Measurements from ENCODE around the gene PDS5B.

PDS5B gene

DNA sequence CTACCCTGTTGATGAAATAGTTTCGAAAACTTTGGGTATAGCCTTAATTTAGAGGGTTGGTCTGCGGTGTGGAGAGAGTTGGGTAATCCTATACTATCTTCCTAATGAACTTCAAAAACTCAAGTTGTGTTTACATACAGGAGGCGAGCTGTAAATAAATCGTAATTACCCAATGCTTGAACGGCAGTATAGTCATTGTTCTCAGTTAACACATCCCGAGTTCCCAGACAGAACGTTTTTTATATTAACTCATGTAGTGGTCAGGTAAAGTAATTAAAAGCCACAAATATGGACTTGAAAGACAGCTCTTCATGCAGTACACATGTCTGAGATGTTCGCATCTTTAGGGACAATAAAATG, 1.5 kb downstream of the PDS5B start:
- H3K4me3 ChIP-seq (ENCODE audit: low read depth, low read length): peak overlapping the region; percentile 94

DNA sequence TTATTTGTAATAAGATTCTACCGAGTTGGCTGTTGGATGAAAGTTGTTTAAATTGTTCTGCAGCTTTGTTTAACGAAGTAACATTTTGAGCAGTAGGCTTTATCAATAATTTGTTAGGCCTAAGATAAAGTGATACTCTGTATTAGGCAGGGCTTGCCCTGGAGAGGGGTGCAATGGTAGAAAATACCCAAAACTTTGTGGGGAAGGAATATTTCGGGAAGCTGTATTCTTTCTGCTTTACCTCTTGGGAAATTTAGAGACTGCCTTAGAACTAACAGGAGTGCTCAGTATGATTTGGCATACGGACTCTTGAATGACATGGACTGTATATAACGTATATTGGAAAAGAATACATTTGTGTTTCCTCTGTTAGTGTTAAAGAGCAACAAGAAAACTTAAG, 2.5 kb downstream of the PDS5B start:
- no peak overlapping the region for H3K4me3 ChIP-seq (ENCODE audit: low read depth, low read length)

DNA sequence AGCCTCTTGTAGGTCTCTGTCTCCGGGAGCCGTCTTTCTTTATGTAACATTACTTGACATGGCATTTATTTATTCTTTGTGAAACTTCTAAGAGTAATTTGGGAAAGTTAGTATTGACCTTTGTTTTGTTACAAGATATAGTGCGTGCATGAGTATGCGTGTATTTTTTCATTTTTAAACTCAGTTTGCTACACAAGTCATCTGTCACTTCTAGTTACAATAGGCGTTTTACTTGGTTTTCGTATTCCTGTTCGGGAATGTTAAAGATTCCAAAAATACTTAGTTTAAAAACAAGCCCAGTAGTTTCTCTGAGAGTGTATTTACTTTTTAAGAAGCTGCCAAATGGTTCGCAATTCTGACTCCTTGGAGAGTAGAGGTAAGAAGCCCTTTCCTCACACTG, 3.2 kb downstream of the PDS5B start:
- no peak overlapping the region for H3K4me3 ChIP-seq (ENCODE audit: low read depth, low read length)

- no peak overlapping the region for H3K4me3 ChIP-seq (ENCODE audit: low read depth, low read length)
These were observed 4.0 kb downstream of the PDS5B start for GRCh38 chr13:32590266-32590665.

- H3K4me3 ChIP-seq (ENCODE audit: low read depth, low read length): no peak overlapping the region
These were observed 5.8 kb downstream of the PDS5B start for GRCh38 chr13:32592082-32592481.

DNA sequence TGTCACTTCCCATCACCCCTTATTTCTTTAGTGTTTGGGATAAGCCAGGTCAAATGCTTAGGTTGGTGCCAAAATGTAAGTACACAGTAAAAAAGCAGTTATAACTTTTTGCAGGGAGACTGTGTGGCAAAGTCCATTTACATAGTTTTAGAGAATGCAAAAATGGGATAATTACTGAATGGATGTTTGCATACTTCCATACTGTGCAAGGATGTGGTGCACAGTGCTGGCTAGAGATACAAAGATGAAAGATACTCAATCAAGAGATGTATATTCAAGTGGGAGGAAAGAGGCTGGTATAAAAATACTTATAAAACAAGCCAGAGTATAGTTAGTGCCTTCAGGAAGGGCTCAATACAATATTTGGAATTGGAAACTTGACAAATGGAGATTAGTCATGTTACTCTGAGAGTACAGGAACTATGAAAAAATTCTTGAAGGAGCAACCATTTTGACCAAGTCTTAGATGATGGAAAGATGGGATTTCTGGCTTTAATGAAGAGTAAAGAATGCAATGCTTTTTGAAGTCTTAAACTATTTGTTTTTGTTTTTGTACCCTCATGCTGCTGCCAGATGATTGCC, 8.0 kb downstream of the PDS5B start:
- H3K4me3 ChIP-seq (ENCODE audit: low read depth, low read length): no peak overlapping the region

DNA sequence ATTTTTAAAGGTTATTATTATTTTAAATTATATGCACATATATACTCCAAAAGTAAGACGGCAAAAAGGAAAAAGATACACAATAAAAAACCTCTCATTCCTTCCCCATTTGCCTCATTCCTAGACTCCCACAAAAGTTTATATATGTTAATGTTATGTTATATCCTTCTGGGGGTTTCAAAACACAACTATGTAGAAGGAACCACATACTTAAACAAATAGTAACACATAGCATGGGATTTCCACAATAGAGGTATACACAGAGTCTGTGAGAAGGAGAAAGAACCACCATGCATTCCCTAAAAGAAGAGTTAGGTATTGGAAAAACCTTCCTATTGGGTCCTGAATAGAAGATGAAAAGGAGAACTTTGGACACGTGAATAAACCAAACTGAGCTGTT, 9.1 kb downstream of the PDS5B start:
- no peak overlapping the region for H3K4me3 ChIP-seq (ENCODE audit: low read depth, low read length)

DNA sequence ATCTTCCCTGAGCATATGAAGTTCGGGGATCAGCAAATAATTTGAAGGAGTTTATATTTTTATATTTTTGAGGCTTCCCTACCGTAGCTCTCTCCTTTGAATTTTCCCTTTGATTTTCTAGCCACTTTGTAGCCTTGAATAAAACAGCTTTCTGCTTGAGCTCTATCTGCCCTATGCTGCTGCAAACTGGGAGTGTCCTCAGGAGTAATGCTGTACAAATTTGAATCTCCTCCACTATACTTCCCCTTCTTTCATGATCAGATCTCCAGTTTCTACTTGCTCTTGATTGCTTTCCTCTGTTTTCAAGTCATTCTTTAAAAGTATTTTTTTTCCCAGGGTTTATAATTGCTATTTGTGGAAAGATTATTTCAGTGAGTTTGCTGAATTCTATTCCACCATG, 14.6 kb downstream of the PDS5B start:
- H3K4me3 ChIP-seq (ENCODE audit: low read depth, low read length): no peak overlapping the region

DNA sequence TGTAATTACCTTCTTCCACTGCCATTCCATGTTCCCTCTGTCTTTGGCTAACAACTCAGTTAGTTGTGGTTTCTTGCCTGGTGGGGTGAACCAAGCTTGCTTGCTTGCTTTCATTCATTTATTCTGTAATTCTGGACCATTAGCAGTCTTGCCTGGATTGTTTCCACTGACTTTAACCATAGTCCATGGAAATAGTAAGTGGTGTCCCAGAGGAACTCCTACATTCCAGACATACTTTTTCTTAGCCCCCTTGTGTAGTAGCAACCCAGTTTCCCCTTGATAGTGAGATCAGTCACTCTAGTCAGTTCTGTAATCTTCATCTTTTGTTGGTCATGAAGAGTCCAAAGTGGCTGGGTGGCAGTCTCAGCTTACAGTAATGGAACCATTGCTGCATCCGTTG, 23.2 kb downstream of the PDS5B start:
- no peak overlapping the region for H3K4me3 ChIP-seq (ENCODE audit: low read depth, low read length)

DNA sequence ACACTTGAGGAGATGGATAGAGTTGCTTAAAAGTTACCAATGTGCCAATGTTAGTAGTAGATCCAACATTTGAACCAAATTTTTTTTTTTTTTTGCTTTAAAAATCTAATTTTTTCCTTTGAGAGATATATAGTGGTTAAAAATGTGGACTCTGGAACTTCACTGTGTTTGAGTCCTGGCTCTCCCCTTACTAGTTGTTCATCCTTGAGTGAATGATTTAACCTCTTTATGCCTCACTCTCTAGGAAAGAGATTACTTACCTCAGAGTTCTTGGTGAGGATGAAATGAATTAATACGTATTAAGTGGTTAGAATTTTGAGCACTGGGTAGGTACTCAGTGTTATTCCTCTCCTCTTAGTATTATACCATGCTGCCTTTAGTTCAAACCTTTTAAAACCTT, 24.3 kb downstream of the PDS5B start:
- H3K4me3 ChIP-seq (ENCODE audit: low read depth, low read length): no peak overlapping the region

DNA sequence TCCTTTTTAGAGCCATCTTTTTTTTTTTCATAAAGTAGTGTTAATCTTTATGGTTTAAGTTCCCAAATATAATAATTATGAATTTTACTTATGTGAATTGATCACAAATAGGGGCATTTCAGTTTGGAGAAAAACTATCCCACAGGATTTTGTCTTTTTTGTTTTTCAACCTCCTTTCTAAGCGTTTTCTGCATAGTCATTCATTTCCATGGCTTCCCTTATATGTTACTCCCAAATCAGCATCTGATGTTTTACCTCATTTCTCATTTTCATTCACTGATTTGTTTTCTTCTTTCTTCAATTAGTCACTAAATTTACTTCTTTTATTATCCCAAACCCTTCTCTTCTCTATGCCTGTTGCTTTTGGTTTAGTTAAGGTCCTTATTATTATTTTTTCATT, 24.7 kb downstream of the PDS5B start:
- no peak overlapping the region for H3K4me3 ChIP-seq (ENCODE audit: low read depth, low read length)

DNA sequence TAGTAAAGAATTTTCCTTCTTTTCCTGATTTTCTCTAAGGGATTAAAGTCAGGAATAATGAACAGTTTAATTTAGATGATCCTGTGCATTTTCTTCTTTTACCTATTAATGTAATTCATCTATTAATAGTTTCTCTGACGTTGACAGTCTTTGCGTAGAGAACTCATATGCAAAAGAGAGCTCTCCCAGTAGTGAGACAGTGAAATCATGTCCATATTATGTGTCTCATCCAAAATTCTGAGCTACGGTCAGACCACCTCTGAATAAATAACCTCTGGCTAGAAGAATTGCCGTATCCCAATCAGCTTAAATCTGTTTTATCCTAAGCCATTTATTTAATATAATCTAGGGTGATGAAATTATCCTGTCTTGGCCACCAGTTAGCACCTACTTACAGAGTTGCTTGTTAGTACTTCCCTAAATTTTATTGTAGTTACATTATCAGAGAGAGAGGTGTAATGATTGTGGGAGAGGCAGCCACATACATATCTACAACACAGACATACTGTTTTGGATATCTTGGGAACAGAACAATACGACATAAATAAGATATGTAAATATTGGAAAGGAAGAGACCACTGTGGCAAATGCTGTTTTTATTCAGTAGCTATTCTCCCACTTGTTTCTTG, 30.7 kb downstream of the PDS5B start:
- H3K4me3 ChIP-seq (ENCODE audit: low read depth, low read length): no peak overlapping the region

- H3K4me3 ChIP-seq (ENCODE audit: low read depth, low read length): no peak overlapping the region
These were observed 36.6 kb downstream of the PDS5B start for GRCh38 chr13:32622827-32623226.

DNA sequence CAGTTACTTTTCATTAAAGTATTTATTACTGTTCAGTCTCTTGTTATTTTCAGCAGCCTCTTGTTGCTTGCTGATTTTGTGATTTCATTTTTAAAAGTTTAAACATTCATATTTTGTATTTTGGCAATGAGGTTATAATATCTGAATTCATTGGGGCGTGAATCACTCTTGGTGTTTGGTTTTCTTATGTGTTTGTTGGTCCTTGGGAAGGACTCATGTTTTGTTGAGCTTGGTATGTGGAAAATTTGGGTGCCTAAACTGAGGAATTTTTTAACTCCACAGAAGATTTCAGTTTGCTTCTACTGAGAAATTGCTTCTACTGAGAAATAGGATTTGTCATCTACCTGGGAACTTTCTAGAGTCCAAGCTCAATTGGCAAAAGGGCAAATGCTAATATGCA, 38.2 kb downstream of the PDS5B start:
- H3K4me3 ChIP-seq (ENCODE audit: low read depth, low read length): no peak overlapping the region

DNA sequence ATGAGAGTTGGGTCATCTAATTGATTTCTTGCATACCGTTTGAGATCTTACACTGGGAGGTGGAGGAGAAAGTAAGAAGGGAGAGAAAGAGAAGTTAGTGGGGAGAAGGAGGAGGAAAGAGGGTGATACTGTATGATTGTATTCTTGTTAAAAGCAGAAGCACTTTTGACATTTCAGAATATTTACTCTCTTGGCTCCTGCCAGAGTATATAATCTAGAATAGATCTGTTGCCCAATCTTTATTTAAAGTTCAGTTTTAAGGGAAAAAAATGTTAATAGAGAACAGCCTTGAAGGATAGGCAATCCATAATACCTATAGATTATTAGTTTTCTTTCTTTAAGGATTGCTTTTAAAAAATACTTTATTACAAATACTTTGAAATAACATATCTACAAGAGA, 41.5 kb downstream of the PDS5B start:
- H3K4me3 ChIP-seq (ENCODE audit: low read depth, low read length): no peak overlapping the region

DNA sequence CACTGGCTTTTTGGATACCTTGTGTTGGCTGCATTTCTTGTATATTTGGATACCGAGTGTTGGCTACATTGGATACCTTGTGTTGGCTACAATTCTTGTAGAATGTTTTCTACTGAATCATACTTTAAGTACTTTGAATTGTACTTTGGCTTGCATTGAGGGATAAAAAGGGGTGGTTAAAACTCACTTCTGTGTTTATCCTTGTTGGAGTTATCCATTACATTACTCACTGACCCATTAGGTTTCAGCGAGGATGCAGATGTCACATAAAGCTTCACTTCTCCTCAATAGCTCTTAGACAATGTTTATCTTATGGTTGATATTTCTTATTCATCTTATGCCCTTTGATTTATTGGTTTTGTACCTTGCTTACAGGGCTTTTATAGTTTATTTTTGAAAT, 43.1 kb downstream of the PDS5B start:
- H3K4me3 ChIP-seq (ENCODE audit: low read depth, low read length): no peak overlapping the region

GRCh38 chr13:32629866-32630265, 43.6 kb downstream of the PDS5B start:
- no peak overlapping the region for H3K4me3 ChIP-seq (ENCODE audit: low read depth, low read length)

- H3K4me3 ChIP-seq (ENCODE audit: low read depth, low read length): no peak overlapping the region
These were observed 46.2 kb downstream of the PDS5B start for GRCh38 chr13:32632343-32632909.

GRCh38 chr13:32636711-32637110, 50.5 kb downstream of the PDS5B start:
- H3K4me3 ChIP-seq (ENCODE audit: low read depth, low read length): no peak overlapping the region

GRCh38 chr13:32638739-32639138, 52.5 kb downstream of the PDS5B start:
- no peak overlapping the region for H3K4me3 ChIP-seq (ENCODE audit: low read depth, low read length)

DNA sequence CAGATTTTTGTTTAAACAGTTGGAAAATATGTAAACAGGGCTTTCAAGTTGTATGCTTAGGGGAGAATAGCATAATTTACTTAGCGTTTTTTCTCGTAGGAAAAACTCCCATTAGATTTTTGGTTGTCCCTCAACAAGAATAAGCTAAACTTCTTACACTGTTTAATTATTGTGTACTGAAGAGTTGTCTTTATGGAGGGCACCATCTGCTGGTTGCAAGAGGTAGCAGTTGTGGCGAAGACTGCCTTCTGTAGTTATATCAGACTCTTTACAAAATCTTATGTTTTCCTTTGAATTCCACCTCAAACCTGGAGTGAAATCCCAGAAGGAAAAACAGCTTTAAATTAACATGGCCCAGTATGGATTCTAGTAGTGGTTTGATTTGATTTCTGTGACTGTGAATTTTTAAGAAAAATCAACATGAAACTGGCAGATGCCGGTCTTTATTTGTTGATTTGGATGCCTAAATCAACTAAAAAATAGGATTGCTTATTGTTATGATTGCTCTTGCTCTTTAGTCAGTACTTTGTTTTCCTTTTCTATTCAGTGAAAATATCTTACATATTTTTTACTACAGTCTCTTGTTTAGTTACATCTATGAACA, 53.4 kb downstream of the PDS5B start:
- no peak overlapping the region for H3K4me3 ChIP-seq (ENCODE audit: low read depth, low read length)

GRCh38 chr13:32642316-32642715, 56.1 kb downstream of the PDS5B start:
- H3K4me3 ChIP-seq (ENCODE audit: low read depth, low read length): no peak overlapping the region

DNA sequence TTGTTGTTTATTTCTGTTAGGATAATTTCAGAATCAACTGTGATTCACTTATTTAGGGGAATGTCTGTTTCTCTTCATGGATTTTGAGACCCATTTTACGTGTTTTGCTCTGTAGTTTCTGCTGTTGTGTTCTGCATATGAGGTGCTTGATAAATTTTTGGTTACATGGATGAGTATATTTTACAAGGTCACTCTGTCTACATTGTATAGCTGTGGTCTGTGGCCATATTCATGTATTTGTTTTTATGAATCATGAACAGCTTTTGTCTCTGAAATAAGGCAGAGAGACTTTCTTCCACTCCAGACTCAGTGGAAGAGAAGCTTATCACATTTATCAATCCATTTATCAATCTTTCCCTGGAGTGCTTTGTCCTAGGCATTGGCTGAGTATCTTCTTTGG, 56.6 kb downstream of the PDS5B start:
- H3K4me3 ChIP-seq (ENCODE audit: low read depth, low read length): no peak overlapping the region
